ENCODE data around the gene TGFBR3. TPM values are rescaled to one million over a fixed set of nuclear protein-coding genes. Genes with fewer than 3 reads are reported as not detected.

Gene TGFBR3
- polyA plus RNA-seq, 1 donor (not counting 4 experiments of a cell fraction or from before 2014, with no cell fraction given): 1.2 TPM

DNA sequence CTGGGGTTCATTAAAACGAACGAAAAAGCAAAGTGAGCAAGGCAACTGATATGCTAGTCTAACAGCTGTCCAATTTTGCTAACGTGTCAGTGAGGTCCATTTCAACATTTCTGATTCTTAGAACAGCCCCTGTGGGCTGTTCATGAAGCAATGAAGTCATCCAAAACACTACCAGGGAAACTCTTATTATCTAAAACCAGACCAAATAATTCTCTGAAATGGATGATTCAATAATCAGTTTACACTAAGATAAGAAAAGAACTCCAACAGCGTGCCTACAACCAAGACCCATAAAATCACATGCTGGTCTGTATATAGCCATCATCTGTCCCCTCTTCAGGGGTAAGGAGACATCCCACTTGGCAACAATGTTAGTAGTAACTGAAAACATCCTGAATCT, 122.7 kb downstream of the TGFBR3 start:
- H3K4me3 ChIP-seq (ENCODE audit: control insufficient read depth in 2 of 3, extremely low read depth in 1 of 3, insufficient read depth in 2 of 3, low read depth in 1 of 3, low read length in 3 of 3): no peak overlapping the region
- FAIRE-seq (no peak), DNase-seq (ENCODE audit: low read depth, low spot score) (no peak)
- H3K9ac ChIP-seq (ENCODE audit: control insufficient read depth, extremely low read depth, insufficient read depth, low read length): no peak overlapping the region
- H3K79me2 ChIP-seq (ENCODE audit: control insufficient read depth, insufficient read depth, low read length): no peaks in the 10 kb centered on the region
- H3K36me3 ChIP-seq (ENCODE audit: control insufficient read depth in 2 of 2, extremely low read depth in 1 of 2, insufficient read depth in 2 of 2, low read length in 2 of 2): no peaks in the 10 kb centered on the region
- dilution Hi-C loops (cut with MboI; ENCODE audit: extremely low pct_ligation_motif_present, low sequenced_read_pairs): no loop called here
- H3K9me3 ChIP-seq (ENCODE audit: control insufficient read depth, low read depth, low read length): no peaks in the 10 kb centered on the region
- no peak overlapping the region for H3K27ac ChIP-seq (ENCODE audit: control insufficient read depth, insufficient read depth, low read length)
- no peak overlapping the region for H3K4me2 ChIP-seq (ENCODE audit: control insufficient read depth, extremely low read depth, insufficient read depth, low read depth, low read length)
- peaks cover 4% of the 10 kb centered on the region for H3K27me3 ChIP-seq (ENCODE audit: control insufficient read depth, extremely low read depth, insufficient read depth, low read length)
- H2AFZ ChIP-seq (ENCODE audit: control insufficient read depth, low read length): no peak overlapping the region
- no peaks in the 10 kb centered on the region for H3K4me1 ChIP-seq (ENCODE audit: control insufficient read depth, extremely low read depth, insufficient read depth, low read length)
- TF ChIP-seq, protein P1, sequence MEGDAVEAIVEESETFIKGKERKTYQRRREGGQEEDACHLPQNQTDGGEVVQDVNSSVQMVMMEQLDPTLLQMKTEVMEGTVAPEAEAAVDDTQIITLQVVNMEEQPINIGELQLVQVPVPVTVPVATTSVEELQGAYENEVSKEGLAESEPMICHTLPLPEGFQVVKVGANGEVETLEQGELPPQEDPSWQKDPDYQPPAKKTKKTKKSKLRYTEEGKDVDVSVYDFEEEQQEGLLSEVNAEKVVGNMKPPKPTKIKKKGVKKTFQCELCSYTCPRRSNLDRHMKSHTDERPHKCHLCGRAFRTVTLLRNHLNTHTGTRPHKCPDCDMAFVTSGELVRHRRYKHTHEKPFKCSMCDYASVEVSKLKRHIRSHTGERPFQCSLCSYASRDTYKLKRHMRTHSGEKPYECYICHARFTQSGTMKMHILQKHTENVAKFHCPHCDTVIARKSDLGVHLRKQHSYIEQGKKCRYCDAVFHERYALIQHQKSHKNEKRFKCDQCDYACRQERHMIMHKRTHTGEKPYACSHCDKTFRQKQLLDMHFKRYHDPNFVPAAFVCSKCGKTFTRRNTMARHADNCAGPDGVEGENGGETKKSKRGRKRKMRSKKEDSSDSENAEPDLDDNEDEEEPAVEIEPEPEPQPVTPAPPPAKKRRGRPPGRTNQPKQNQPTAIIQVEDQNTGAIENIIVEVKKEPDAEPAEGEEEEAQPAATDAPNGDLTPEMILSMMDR (optimal IDR thresholded peaks at IDR 0.05 in 1 of 3, IDR thresholded peaks at IDR 0.05 in 1 of 3, conservative IDR thresholded peaks at IDR 0.05 in 1 of 3; ENCODE audit: extremely low read depth in 1 of 3, insufficient read depth in 2 of 3, low read length in 3 of 3): no peak
- TF ChIP-seq EZH2 (IDR thresholded peaks at IDR 0.05; ENCODE audit: low read length): no peak
- H4K20me1 ChIP-seq (ENCODE audit: control insufficient read depth, extremely low read depth, insufficient read depth, low read length): no peaks in the 10 kb centered on the region
- no peaks in the 10 kb centered on the region for H3K9me1 ChIP-seq (ENCODE audit: control insufficient read depth, extremely low read depth, insufficient read depth, low read length)

DNA sequence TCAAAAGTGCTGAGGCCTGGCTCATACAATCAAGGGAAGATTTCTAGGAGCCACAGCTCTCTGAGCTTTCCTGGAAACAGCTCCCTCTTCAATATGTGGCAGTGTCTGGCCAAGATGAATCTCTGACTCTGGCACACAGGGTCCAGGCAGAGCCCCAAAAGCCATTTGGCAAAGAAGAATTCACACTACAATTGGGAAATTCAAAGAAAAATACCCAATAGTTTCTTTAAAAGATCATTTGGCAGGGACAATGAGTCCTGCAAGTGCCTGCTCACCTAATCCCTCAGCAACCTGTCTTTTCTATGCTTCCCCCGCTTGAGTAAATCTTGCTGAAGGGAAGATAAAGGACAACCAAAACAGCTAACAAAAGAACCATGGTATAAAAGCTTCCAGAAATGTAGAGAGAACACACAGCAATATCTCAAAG, 124.6 kb downstream of the TGFBR3 start:
- no peaks in the 10 kb centered on the region for H3K79me2 ChIP-seq (ENCODE audit: control insufficient read depth, insufficient read depth, low read length)
- FAIRE-seq (no peak), DNase-seq (ENCODE audit: low read depth, low spot score) (no peak)
- H4K20me1 ChIP-seq (ENCODE audit: control insufficient read depth, extremely low read depth, insufficient read depth, low read length): no peaks in the 10 kb centered on the region
- no peaks in the 10 kb centered on the region for H3K9me3 ChIP-seq (ENCODE audit: control insufficient read depth, low read depth, low read length)
- dilution Hi-C loops (cut with MboI; ENCODE audit: extremely low pct_ligation_motif_present, low sequenced_read_pairs): no loop called here
- H3K4me2 ChIP-seq (ENCODE audit: control insufficient read depth, extremely low read depth, insufficient read depth, low read depth, low read length): no peak overlapping the region
- peaks cover 4% of the 10 kb centered on the region for H3K27me3 ChIP-seq (ENCODE audit: control insufficient read depth, extremely low read depth, insufficient read depth, low read length)
- H2AFZ ChIP-seq (ENCODE audit: control insufficient read depth, low read length): no peak overlapping the region
- H3K4me3 ChIP-seq (ENCODE audit: control insufficient read depth in 2 of 3, extremely low read depth in 1 of 3, insufficient read depth in 2 of 3, low read depth in 1 of 3, low read length in 3 of 3): no peak overlapping the region
- TF ChIP-seq, protein P1 (optimal IDR thresholded peaks at IDR 0.05 in 1 of 3, IDR thresholded peaks at IDR 0.05 in 1 of 3, conservative IDR thresholded peaks at IDR 0.05 in 1 of 3; ENCODE audit: extremely low read depth in 1 of 3, insufficient read depth in 2 of 3, low read length in 3 of 3): no peak
- no peak for TF ChIP-seq EZH2 (IDR thresholded peaks at IDR 0.05; ENCODE audit: low read length)
- no peak overlapping the region for H3K9ac ChIP-seq (ENCODE audit: control insufficient read depth, extremely low read depth, insufficient read depth, low read length)
- H3K27ac ChIP-seq (ENCODE audit: control insufficient read depth, insufficient read depth, low read length): no peak overlapping the region
- no peaks in the 10 kb centered on the region for H3K9me1 ChIP-seq (ENCODE audit: control insufficient read depth, extremely low read depth, insufficient read depth, low read length)
- H3K36me3 ChIP-seq (ENCODE audit: control insufficient read depth in 2 of 2, extremely low read depth in 1 of 2, insufficient read depth in 2 of 2, low read length in 2 of 2): no peaks in the 10 kb centered on the region
- no peaks in the 10 kb centered on the region for H3K4me1 ChIP-seq (ENCODE audit: control insufficient read depth, extremely low read depth, insufficient read depth, low read length)

Measured in keratinocyte (primary cell).